Endothelial cell of umbilical vein (primary cell): Measurements from ENCODE around the gene HEATR5A. TPM values are rescaled to one million over a fixed set of nuclear protein-coding genes. Genes with fewer than 3 reads are reported as not detected.
"Not testable (repeated sequence)": the region's sequence is repeated elsewhere in the genome, so short reads cannot be mapped to it uniquely, and the experiment has no call there.

Source experiments
- BruUV-seq: library from RNA; stranded (reverse); fragments of 400-500 nt; replicated peaks from 2 replicates; lab custom pipeline; 2021; lab: Mats Ljungman, UMichigan
- CTCF ChIA-PET: fragments of 300-600, 350-600 bp; sonication (Branson Sonifier 250); formaldehyde crosslinking; loops from one replicate; lab custom pipeline; 2021; ENCODE audit warnings: antibody characterized with exemption, inconsistent platforms; lab: Charles Lee
- POLR2A ChIA-PET: fragments of 300-600, 350-600 bp; sonication (Branson Sonifier 250); formaldehyde crosslinking; loops from one replicate; lab custom pipeline; 2021; ENCODE audit warnings: antibody characterized with exemption, inconsistent platforms; lab: Charles Lee
- DNase-seq: peaks from one replicate; pipeline ENCODE4 v3.0.0-alpha.2; 2011; ENCODE audit warnings: low read depth, low spot score
- FAIRE-seq: peaks from 2 replicates; lab custom pipeline; 2011; peaks lifted over from hg19 to GRCh38; lab: Jason Lieb, UNC
- H2AFZ ChIP-seq: 2 replicates; pipeline ENCODE4 v1.6.0; 2012; ENCODE audit warnings: low read depth, low read length, control low read depth, inconsistent platforms
- H3K27ac ChIP-seq: 2 replicates; pipeline ENCODE4 v1.5.1; 2011; ENCODE audit warnings: low read depth, mild to moderate bottlenecking, control low read depth, low read length, moderate library complexity; ENCODE audit not compliant: insufficient read depth
- H3K27me3 ChIP-seq, 2 experiments: 2 replicates each; pipeline versions ENCODE4 v1.6.0 to v1.6.1; 2011; ENCODE audit warnings: low read length in 2 of 2, mixed read lengths in 1 of 2; ENCODE audit not compliant: control insufficient read depth in 2 of 2, insufficient read depth in 2 of 2
- H3K36me3 ChIP-seq, 2 experiments: 2 replicates in 1 of 2; 3 replicates in 1 of 2; pipeline ENCODE4 v1.5.1; 2011; ENCODE audit warnings: low read length in 2 of 2, mild to moderate bottlenecking in 1 of 2, moderate library complexity in 1 of 2; ENCODE audit not compliant: control insufficient read depth in 2 of 2, insufficient read depth in 2 of 2; ENCODE audit errors: extremely low read depth in 1 of 2
- H3K4me1 ChIP-seq: 3 replicates; pipeline ENCODE4 v1.5.1; 2011; ENCODE audit warnings: mild to moderate bottlenecking, low read length; ENCODE audit not compliant: control insufficient read depth, insufficient read depth; ENCODE audit errors: extremely low read depth
- H3K4me2 ChIP-seq: 2 replicates; pipeline ENCODE4 v1.6.1; 2011; ENCODE audit warnings: low read length, control low read depth, mixed read lengths; ENCODE audit not compliant: insufficient read depth
- H3K4me3 ChIP-seq, 3 experiments: fragments of 200-600 bp in 1 of 3; sonication (generic), shearing (Covaris generic) in 1 of 3; replicated peaks in 1 of 3; 2 replicates each; pipeline ENCODE4 v1.5.1; 2011 to 2016; ENCODE audit warnings: control low read depth in 3 of 3, low read length in 3 of 3, mild to moderate bottlenecking in 2 of 3, inconsistent platforms in 1 of 3, low read depth in 1 of 3, moderate library complexity in 1 of 3; ENCODE audit not compliant: insufficient read depth in 1 of 3
- H3K79me2 ChIP-seq: 2 replicates; pipeline ENCODE4 v1.6.0; 2012; ENCODE audit warnings: low read length, inconsistent platforms; ENCODE audit not compliant: control insufficient read depth, insufficient read depth
- H3K9ac ChIP-seq: replicated peaks from 2 replicates; pipeline ENCODE3; 2011; ENCODE audit warnings: low read length, control low read depth; ENCODE audit not compliant: insufficient read depth; ENCODE audit errors: extremely low read depth
- H3K9me1 ChIP-seq: replicated peaks from 3 replicates; pipeline ENCODE4 v1.6.0; 2011; ENCODE audit warnings: mild to moderate bottlenecking, low read length; ENCODE audit not compliant: control insufficient read depth, insufficient read depth; ENCODE audit errors: extremely low read depth
- H3K9me3 ChIP-seq: replicated peaks from 2 replicates; pipeline ENCODE4 v1.5.1; 2012; ENCODE audit warnings: low read length, inconsistent platforms; ENCODE audit not compliant: control insufficient read depth, insufficient read depth
- H4K20me1 ChIP-seq: replicated peaks from 2 replicates; pipeline ENCODE3; 2011; ENCODE audit warnings: mild to moderate bottlenecking, low read length; ENCODE audit not compliant: control insufficient read depth, insufficient read depth; ENCODE audit errors: extremely low read depth
- EZH2 ChIP-seq: IDR thresholded peaks from 2 replicates; pipeline ENCODE4 v1.6.1; 2012; ENCODE audit warnings: borderline replicate concordance, low read depth, mild to moderate bottlenecking, moderate library complexity, low read length, inconsistent platforms; ENCODE audit not compliant: severe bottlenecking
- FOS ChIP-seq: IDR thresholded peaks from 2 replicates; pipeline ENCODE4 v1.6.1; 2011; ENCODE audit warnings: mild to moderate bottlenecking, low read length, moderate library complexity, borderline replicate concordance; ENCODE audit not compliant: insufficient read depth
- GATA2 ChIP-seq: IDR thresholded peaks from 2 replicates; pipeline ENCODE4 v1.7.0; 2011; ENCODE audit warnings: low read depth, mild to moderate bottlenecking, moderate library complexity, mixed read lengths, low read length; ENCODE audit not compliant: insufficient read length, insufficient read depth
- JUN ChIP-seq: IDR thresholded peaks from 2 replicates; pipeline ENCODE4 v1.6.1; 2011; ENCODE audit warnings: borderline replicate concordance, low read depth; ENCODE audit not compliant: insufficient read length, insufficient read depth
- MYC ChIP-seq: IDR thresholded peaks from one replicate; pipeline ENCODE4 v1.6.1; 2011; ENCODE audit warnings: mild to moderate bottlenecking, low read depth, low read length
- POLR2A ChIP-seq: IDR thresholded peaks from 2 replicates; pipeline ENCODE4 v1.6.1; 2012; ENCODE audit warnings: low read depth, mild to moderate bottlenecking, control low read depth, low read length
- POLR2AphosphoS5 ChIP-seq: IDR thresholded peaks from 2 replicates; pipeline ENCODE4 v1.6.1; 2012; ENCODE audit warnings: low read depth, mild to moderate bottlenecking, control low read depth, low read length, moderate library complexity; ENCODE audit not compliant: insufficient read depth
- dilution Hi-C: fragments of 300-500 bp; cut with MboI; formaldehyde crosslinking; loops from one replicate; pipeline ENCODE4 v1.15.0; 2019; ENCODE audit warnings: low sequenced_read_pairs; ENCODE audit not compliant: extremely low pct_ligation_motif_present
- intact Hi-C: fragments of 100-400 bp; cut with micrococcal nuclease; formaldehyde crosslinking; loops from one replicate; pipeline ENCODE4 v1.10.0; 2022
- polyA plus RNA-seq, 4 experiments: library from polyadenylated mRNA; depleted of rRNA in 3 of 4; stranded (reverse) in 3 of 4; unstranded in 1 of 4; fragments of >200 nt; gene quantifications; 2 replicates each; pipeline versions ENCODE4 v1.2.1 to v1.2.3, GENCODE V29; 2011 to 2012; ENCODE audit warnings: missing spikeins in 1 of 4
- total RNA-seq: library from RNA; stranded (reverse); gene quantifications from 2 replicates; pipeline ENCODE4 v1.2.3, GENCODE V29; 2021
- TF ChIP-seq, protein P1 (sequence below), 2 donors: IDR thresholded peaks; 1 replicate in 1 of 2; 2 replicates in 1 of 2; pipeline ENCODE4 v1.5.1; 2011; ENCODE audit warnings: low read length in 2 of 2, mild to moderate bottlenecking in 2 of 2, moderate library complexity in 2 of 2, control low read depth in 1 of 2, inconsistent platforms in 1 of 2, low read depth in 1 of 2; ENCODE audit not compliant: insufficient read depth in 1 of 2; ENCODE audit errors: extremely low read depth in 1 of 2
- TF ChIP-seq, protein P2 (sequence below): IDR thresholded peaks from 2 replicates; pipeline ENCODE4 v1.6.1; 2011; ENCODE audit not compliant: insufficient read depth, insufficient read length

The HEATR5A gene
- total and polyA plus RNA-seq, 2 donors (not counting 3 experiments of a cell fraction or from before 2014, with no cell fraction given) = 12.6 to 45.3 TPM

DNA sequence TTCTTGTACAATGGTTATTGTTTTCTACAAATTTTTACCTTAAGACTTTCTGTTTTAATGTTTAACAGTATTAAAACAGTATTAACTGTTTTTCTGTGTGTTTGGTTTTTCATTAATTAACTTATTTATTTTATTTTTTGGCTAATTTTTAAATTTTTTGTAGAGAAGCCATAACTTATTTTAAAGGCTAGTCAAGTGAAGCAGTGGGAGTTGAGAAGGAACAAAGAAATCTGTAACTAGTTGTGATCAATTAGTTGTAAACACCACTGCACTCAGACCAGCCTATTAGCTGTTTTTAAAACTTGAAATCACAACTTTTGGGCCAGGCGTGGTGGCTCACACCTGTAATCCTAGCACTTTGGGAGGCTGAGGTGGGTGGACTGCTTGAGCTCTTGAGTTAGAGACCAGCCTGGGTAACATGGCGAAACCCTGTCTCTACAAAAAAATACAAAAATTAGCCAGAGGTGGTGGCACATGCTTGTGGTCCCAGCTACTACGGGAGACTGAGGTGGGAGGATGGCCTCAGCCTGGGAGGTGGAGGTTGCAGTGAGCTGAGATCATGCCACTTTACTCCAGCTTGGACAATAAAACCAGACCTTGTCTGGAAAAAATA is 161.8 kb downstream of the HEATR5A start:
- dilution Hi-C loops = no loop called here

DNA sequence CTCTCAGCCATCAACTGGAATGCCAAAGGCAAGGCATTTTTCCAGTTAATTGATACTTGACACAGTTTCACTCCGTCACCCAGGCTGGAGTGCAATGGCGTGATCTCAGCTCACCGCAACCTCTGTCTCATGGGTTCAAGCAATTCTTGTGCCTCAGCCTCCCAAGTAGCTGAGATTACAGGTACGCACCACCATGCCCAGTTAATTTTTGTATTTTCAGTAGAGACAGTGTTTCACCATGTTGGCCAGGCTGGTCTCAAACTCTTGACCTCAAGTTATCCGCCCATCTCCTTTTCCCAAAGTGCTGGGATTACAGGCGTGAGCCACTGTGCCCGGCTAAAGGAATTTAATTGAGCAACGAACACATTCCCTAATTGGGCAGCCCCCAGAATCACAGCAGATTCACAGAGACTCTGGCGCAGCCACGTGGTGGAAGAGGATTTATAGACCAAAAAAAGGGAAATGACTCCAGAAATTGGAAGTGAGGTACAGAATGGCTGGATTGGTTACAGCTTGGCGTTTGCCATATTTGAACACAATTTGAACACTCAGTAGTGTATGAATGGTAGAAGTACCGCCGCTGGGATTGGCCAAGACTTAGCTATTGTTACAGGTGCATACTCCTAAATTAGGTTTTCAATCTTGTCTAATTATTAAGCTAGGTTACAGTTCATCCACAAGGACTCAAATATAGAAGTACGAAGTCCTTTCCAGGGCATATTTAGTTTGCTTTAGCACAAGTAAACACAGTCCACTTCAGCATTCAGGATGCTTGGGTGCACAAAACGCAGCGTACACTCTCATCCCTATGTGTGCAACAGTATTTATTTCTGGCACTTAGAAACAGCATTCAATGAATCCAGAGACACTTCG is 162.6 kb downstream of the HEATR5A start:
- H3K9ac ChIP-seq, H3K4me1 ChIP-seq, H3K27ac ChIP-seq, intact Hi-C loops, H3K9me1 ChIP-seq, H3K79me2 ChIP-seq, DNase-seq, H2AFZ ChIP-seq, H3K36me3 ChIP-seq, H3K9me3 ChIP-seq, H4K20me1 ChIP-seq, dilution Hi-C loops, H3K4me2 ChIP-seq, BruUV-seq, POLR2A ChIA-PET, FAIRE-seq, H3K4me3 ChIP-seq, H3K27me3 ChIP-seq: not testable (repeated sequence)
- CTCF ChIA-PET = interaction anchor here (1.2 to 2.0 kb wide), 3 partner anchors 12 to 50 kb away, joined by 3 to 5 read pairs (median 3); partner anchors contain the start of gene HECTD1

More for the DNA sequence above, 161.8 kb downstream of the HEATR5A start:
- no peak overlapping the region for H3K4me2 ChIP-seq
- ChIA-PET CTCF (interaction anchor here (1.3 to 2.0 kb wide), 2 partner anchors 13 to 51 kb away, joined by 3 to 5 read pairs; partner anchors contain the start of gene HECTD1), POLR2A (no interaction called here)
- no peaks in the 10 kb centered on the region for H3K27me3 ChIP-seq
- no peak overlapping the region for H2AFZ ChIP-seq
- H4K20me1 ChIP-seq = no peaks in the 10 kb centered on the region
- no peaks in the 10 kb centered on the region for H3K9me3 ChIP-seq
- intact Hi-C loops = no loop called here
- no peak overlapping the region for H3K9ac ChIP-seq
- no peak overlapping the region for H3K4me3 ChIP-seq
- no peaks in the 10 kb centered on the region for H3K79me2 ChIP-seq
- H3K9me1 ChIP-seq = no peaks in the 10 kb centered on the region
- FAIRE-seq = no peak
- no peak for DNase-seq
- H3K36me3 ChIP-seq = no peaks in the 10 kb centered on the region
- H3K4me1 ChIP-seq = peaks cover 9% of the 10 kb centered on the region
- BruUV-seq = no TSS peak
- no peak overlapping the region for H3K27ac ChIP-seq
- TF ChIP-seq POLR2A (no peak), MYC (no peak), FOS (no peak), EZH2 (no peak), POLR2AphosphoS5 (no peak), JUN (no peak), GATA2 (no peak)
- TF ChIP-seq, protein P1, sequence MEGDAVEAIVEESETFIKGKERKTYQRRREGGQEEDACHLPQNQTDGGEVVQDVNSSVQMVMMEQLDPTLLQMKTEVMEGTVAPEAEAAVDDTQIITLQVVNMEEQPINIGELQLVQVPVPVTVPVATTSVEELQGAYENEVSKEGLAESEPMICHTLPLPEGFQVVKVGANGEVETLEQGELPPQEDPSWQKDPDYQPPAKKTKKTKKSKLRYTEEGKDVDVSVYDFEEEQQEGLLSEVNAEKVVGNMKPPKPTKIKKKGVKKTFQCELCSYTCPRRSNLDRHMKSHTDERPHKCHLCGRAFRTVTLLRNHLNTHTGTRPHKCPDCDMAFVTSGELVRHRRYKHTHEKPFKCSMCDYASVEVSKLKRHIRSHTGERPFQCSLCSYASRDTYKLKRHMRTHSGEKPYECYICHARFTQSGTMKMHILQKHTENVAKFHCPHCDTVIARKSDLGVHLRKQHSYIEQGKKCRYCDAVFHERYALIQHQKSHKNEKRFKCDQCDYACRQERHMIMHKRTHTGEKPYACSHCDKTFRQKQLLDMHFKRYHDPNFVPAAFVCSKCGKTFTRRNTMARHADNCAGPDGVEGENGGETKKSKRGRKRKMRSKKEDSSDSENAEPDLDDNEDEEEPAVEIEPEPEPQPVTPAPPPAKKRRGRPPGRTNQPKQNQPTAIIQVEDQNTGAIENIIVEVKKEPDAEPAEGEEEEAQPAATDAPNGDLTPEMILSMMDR (IDR thresholded peaks at IDR 0.05; ENCODE audit: extremely low read depth in 1 of 2, insufficient read depth in 1 of 2, low read depth in 1 of 2, low read length in 2 of 2) = no peak
- TF ChIP-seq, protein P2, sequence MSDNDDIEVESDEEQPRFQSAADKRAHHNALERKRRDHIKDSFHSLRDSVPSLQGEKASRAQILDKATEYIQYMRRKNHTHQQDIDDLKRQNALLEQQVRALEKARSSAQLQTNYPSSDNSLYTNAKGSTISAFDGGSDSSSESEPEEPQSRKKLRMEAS = no peak
